ENCODE data around the gene CHRNA3. TPM values are rescaled to one million over a fixed set of nuclear protein-coding genes. Genes with fewer than 3 reads are reported as not detected.

The CHRNA3 gene
- not detected in 2 replicates for total RNA-seq

GRCh38 chr15:78620527-78621421 is at the start of gene CHRNA3:
CHRNA3 (minus strand) TSS chr15:78620996; CDS start chr15:78620794, 202 bp downstream.
- no peak for DNase-seq (ENCODE audit: extremely low read depth, low read depth, low spot score)

DNA sequence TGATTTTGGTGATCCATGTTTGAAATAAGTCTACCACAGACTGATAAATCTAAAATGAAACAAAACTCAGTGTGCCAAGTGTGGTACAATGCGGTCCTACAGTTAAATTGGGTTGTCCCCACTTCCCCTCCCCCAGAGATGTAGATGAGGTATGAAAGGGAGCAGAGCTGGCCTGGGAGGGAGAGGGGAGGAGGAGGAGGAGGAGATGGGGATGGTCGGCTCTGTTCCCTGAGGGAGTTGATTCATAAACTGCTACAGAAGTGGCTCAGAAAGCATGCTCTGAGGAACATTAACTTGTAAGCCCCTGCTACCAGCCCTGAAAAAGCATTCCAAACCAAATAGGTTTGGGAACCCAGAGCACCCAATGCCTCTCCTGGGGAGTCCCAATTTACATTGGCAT is 48.2 kb upstream of the CHRNA3 start:
- DNase-seq (ENCODE audit: extremely low read depth, low read depth, low spot score): no peak

DNA sequence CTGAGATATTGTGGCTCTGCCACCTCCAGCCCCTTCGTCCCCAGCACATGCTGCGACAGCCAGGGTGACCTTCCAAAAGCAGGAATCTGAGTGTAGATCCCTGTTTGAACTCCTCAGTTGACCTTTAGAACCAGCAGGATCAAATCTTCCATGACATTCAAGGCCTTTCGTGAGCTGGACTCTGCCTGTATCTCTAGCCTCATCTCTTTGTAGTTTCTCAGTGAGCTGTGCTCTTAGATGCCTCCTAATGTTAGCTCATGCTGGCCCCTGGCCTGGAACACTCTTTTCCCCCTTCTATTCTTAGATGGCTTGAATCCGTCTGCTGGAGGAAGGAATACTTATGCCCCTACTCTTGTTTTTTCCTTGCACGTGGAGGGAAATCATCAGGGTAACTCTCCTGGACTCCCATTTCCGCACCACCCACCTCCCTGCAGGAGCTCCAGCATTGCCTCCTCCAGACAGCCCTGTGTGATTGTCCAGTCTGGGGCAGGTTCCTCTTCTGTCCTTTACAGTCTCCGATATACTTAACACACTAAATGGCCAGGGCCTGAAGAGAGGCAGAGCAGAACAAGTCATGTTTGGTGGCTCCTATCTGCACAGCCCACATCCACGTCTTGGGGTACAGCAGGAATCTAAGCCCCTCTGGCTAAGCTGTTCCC is 46.9 kb upstream of the CHRNA3 start:
- no peak for DNase-seq (ENCODE audit: extremely low read depth, low read depth, low spot score)

DNA sequence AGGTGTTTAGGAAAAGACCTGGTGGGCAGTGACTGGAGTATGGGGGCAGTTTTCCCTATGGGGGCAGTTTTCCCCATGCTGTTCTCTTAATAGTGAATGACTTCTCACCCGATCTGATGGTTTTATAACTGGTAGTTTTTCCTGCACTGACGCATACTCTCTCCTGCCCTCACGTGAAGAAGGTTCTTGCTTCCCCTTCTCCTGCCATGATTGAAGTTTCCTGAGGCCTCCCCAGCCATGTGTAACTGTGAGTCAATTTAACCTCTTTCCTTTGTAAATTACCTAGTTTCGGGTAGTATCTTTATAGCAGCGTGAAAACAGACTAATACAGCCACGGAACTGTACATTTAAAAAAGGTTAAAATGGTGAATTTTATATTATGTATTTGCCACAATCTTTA is 45.2 kb upstream of the CHRNA3 start:
- DNase-seq (ENCODE audit: extremely low read depth, low read depth, low spot score): no peak

GRCh38 chr15:78663703-78664102 is 42.9 kb upstream of the CHRNA3 start:
- no peak for DNase-seq (ENCODE audit: extremely low read depth, low read depth, low spot score)

GRCh38 chr15:78662028-78662427 is 41.2 kb upstream of the CHRNA3 start:
- DNase-seq (ENCODE audit: extremely low read depth, low read depth, low spot score): no peak

- no peak for DNase-seq (ENCODE audit: extremely low read depth, low read depth, low spot score)
These were observed 40.2 kb upstream of the CHRNA3 start for GRCh38 chr15:78661001-78661400.

GRCh38 chr15:78660584-78660983 is 39.8 kb upstream of the CHRNA3 start:
- DNase-seq (ENCODE audit: extremely low read depth, low read depth, low spot score): no peak

GRCh38 chr15:78658823-78659222 is 38.0 kb upstream of the CHRNA3 start:
- DNase-seq (ENCODE audit: extremely low read depth, low read depth, low spot score): no peak

DNA sequence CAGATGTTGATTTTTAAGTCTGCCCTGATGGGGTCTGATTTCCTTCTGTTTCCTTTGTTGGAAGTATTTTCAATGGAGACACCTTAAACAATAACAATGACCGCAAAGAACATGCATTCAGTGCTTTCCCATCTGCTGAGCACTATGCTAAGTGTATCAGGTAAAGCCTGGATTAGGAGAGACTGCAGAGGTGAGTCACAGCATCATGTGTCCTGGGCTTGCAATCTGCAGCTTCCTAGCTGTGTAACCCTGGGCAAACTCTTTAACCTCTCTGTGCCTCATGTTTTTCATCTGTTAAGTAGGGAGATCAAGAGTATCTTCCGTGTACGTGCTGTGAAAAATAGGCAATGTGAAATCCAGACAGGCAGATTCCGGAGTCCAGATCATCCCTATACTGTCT is 33.5 kb upstream of the CHRNA3 start:
- no peak for DNase-seq (ENCODE audit: extremely low read depth, low read depth, low spot score)

DNA sequence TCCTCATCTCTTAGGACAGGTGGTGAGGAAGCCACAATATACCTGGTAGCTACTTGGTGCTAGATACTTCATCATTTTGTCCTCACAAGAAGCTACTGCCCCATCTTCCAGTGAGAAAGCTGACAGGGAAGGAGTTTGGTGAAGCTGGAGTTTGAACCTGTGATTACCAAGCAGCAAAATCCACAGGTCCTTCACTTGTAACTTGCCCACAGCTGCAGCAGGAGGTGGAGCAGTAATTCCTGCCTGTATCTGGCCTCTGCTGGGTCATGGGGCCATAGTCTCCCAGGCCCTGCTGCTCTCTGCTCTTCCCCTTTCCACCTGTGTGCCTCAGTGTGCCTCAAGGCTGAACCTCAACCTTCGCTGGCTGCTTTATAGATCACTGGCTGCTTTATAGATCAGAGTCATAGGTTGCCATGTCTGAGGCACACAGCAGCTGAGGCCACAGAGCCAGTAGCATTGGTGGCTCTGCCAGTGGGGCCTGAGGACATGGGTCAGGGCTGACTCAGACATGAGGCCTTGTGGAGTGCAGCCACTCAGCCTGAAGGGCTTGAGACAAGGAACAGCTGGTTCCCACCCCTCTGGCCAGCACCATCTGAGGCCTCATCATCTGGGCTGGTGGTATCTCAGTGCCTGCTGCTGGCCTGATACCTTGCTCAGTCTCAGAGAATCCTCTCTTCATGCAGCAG is 31.3 kb upstream of the CHRNA3 start:
- no peak for DNase-seq (ENCODE audit: extremely low read depth, low read depth, low spot score)

- DNase-seq (ENCODE audit: extremely low read depth, low read depth, low spot score): no peak
These were observed 30.2 kb upstream of the CHRNA3 start for GRCh38 chr15:78651007-78651406.

GRCh38 chr15:78650022-78650421 is 29.2 kb upstream of the CHRNA3 start:
- no peak for DNase-seq (ENCODE audit: extremely low read depth, low read depth, low spot score)

DNA sequence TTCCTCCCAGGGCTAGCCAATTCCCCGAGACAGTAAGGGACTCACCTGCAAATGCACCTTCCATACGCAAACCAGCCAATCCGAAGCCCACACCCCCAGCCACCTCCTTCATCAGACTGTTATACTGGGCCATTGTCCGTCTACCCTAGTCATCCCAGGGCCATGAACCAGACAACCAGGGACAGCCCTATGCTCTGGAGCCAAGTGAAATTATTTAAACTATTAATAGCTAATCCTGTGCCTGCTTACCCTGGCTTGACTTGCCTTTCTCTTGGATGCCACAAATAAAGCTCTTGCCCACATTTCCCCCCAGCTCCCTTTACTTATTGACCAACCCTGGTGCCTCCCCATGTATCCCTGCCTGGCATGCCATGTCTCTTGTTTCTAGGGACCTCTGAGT is 24.2 kb upstream of the CHRNA3 start:
- no peak for DNase-seq (ENCODE audit: extremely low read depth, low read depth, low spot score)

DNA sequence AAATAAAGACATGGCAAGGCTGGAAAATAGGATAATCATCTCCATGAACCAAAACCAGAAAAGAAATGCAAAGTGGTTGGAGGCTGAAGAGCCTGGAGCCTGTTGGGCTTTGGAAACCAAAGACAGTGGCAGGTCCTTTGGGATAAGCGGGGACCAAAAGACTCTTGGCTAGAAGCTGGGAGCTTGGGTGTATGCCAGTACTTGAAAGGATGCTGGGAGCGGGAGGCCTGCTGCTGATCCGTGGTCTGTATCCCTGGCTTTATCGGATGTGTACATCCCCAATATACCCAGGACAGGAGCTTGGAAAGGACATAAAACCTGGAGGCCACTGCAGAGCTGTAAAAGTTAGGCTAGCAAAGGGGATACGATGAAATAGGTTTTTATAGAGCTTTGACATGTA is 21.5 kb upstream of the CHRNA3 start:
- DNase-seq (ENCODE audit: extremely low read depth, low read depth, low spot score): no peak

GRCh38 chr15:78641749-78642275 is 21.0 kb upstream of the CHRNA3 start:
- DNase-seq (ENCODE audit: extremely low read depth, low read depth, low spot score): no peak

GRCh38 chr15:78641102-78641748 is 20.4 kb upstream of the CHRNA3 start, which contains the start of gene CHRNB4:
CHRNB4 (minus strand) TSS chr15:78641210; CDS start chr15:78641133, 77 bp downstream.
- DNase-seq (ENCODE audit: extremely low read depth, low read depth, low spot score): no peak

DNA sequence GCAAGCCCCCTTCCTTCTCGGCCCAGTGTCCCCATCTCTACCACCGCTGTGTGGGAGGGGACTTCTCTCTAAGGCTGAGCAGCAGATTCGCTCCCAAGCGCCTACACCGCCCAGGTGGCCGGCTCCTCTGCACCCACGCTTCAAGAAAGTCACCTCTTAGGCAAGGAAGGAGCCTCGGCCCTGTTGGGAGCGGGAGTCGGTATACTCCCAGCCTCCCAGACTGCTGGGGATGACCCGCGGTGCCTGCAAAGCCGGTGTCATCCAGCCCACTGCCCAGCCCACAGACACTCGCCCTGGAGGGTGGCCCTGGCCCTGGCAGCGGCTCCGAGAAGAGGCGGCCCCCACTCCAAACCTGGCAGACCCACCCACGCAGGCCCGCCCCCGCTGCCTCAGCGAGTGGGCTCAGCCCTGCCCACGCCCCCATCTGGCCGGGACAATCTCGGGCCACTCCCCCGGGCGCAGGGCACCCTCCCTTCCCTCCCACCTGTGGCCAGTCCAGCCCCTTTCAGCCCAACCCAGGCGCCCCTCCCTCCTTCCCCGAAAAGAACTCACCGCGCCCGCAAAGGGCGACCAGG is 19.8 kb upstream of the CHRNA3 start:
- DNase-seq (ENCODE audit: extremely low read depth, low read depth, low spot score): no peak

- DNase-seq (ENCODE audit: extremely low read depth, low read depth, low spot score): peak; percentile 14
These were observed 18.0 kb upstream of the CHRNA3 start for GRCh38 chr15:78638658-78639314.

Measured in glomerular endothelial cell (primary cell).